IMR-90 (cell line): ENCODE measurements around the gene ASPHD2. TPM values are rescaled to one million over a fixed set of nuclear protein-coding genes. Genes with fewer than 3 reads are reported as not detected.

ENCODE experiments used
- ATAC-seq: fragments of 200-7000 bp; cut with Tn5 transposase; 2 replicates; pipeline ENCODE4 v1.9.1; 2020; ENCODE audit warnings: low read depth, mild to moderate bottlenecking, moderate library complexity
- BruUV-seq: library from RNA; stranded (reverse); fragments of 400-500 nt; replicated peaks from 2 replicates; lab custom pipeline; 2021; lab: Mats Ljungman, UMichigan
- CTCF ChIA-PET: fragments of 300-600 bp; formaldehyde crosslinking; extraction: SDS; loops from one replicate; lab custom pipeline; 2021; ENCODE audit warnings: antibody characterized with exemption; lab: Yijun Ruan, JAX
- POLR2A ChIA-PET: fragments of 300-600 bp; sonication (Branson Sonifier 250); formaldehyde crosslinking; loops from one replicate; lab custom pipeline; 2022; ENCODE audit warnings: antibody characterized with exemption; ENCODE audit not compliant: unreplicated experiment; lab: Charles Lee
- DNase-seq: peaks from one replicate; pipeline ENCODE4 v3.0.0; 2013
- H2AFZ ChIP-seq: replicated peaks from 2 replicates; pipeline ENCODE3; 2013; ENCODE audit warnings: low read length, mild to moderate bottlenecking; ENCODE audit not compliant: poor library complexity
- H2AK5ac ChIP-seq: 2 replicates; pipeline ENCODE4 v1.6.1; 2013; ENCODE audit warnings: low read depth, low read length, inconsistent platforms
- H2AK9ac ChIP-seq: replicated peaks from 2 replicates; pipeline ENCODE3; 2013; ENCODE audit warnings: mild to moderate bottlenecking, low read depth, low read length, moderate library complexity; ENCODE audit not compliant: poor library complexity
- H2BK120ac ChIP-seq: 2 replicates; pipeline ENCODE4 v1.6.1; 2013; ENCODE audit warnings: low read depth, low read length, inconsistent platforms
- H2BK15ac ChIP-seq: 3 replicates; pipeline ENCODE4 v1.6.1; 2013; ENCODE audit warnings: low read depth, low read length, inconsistent platforms
- H2BK20ac ChIP-seq: 2 replicates; pipeline ENCODE4 v1.6.1; 2013; ENCODE audit warnings: low read depth, mild to moderate bottlenecking, inconsistent platforms, low read length, moderate library complexity
- H2BK5ac ChIP-seq: 2 replicates; pipeline ENCODE4 v1.6.1; 2013; ENCODE audit warnings: mild to moderate bottlenecking, low read depth, low read length, inconsistent platforms; ENCODE audit not compliant: poor library complexity, severe bottlenecking
- H3K14ac ChIP-seq: replicated peaks from 2 replicates; pipeline ENCODE4 v1.6.1; 2013; ENCODE audit warnings: low read depth, low read length, inconsistent platforms
- H3K18ac ChIP-seq: 2 replicates; pipeline ENCODE4 v1.6.1; 2013; ENCODE audit warnings: low read depth, low read length, control low read depth
- H3K23ac ChIP-seq: 2 replicates; pipeline ENCODE4 v1.6.1; 2013; ENCODE audit warnings: low read depth, low read length, inconsistent platforms
- H3K27ac ChIP-seq: 2 replicates; pipeline ENCODE4 v1.5.1; 2013; ENCODE audit warnings: mild to moderate bottlenecking, control low read depth, low read length; ENCODE audit not compliant: insufficient read depth
- H3K27me3 ChIP-seq: 2 replicates; pipeline ENCODE4 v1.6.1; 2013; ENCODE audit warnings: low read length; ENCODE audit not compliant: control insufficient read depth, insufficient read depth
- H3K36me3 ChIP-seq: 2 replicates; pipeline ENCODE4 v1.6.1; 2013; ENCODE audit warnings: low read length, mixed read lengths; ENCODE audit not compliant: control insufficient read depth, insufficient read depth
- H3K4ac ChIP-seq: 2 replicates; pipeline ENCODE4 v1.6.1; 2013; ENCODE audit warnings: low read depth, low read length, inconsistent platforms
- H3K4me1 ChIP-seq: 2 replicates; pipeline ENCODE4 v1.6.1; 2013; ENCODE audit warnings: low read length, mixed read lengths; ENCODE audit not compliant: control insufficient read depth, insufficient read depth
- H3K4me2 ChIP-seq: 2 replicates; pipeline ENCODE4 v1.6.1; 2013; ENCODE audit warnings: low read depth, mild to moderate bottlenecking, control low read depth, low read length, moderate library complexity
- H3K4me3 ChIP-seq: 2 replicates; pipeline ENCODE4 v1.5.1; 2013; ENCODE audit warnings: low read depth, mild to moderate bottlenecking, control low read depth, low read length, moderate library complexity; ENCODE audit not compliant: insufficient read depth
- H3K56ac ChIP-seq: 2 replicates; pipeline ENCODE4 v1.6.1; 2013; ENCODE audit warnings: low read length, inconsistent platforms; ENCODE audit not compliant: insufficient read depth; ENCODE audit errors: extremely low read depth
- H3K79me1 ChIP-seq, 2 experiments: 2 replicates each; pipeline ENCODE4 v1.6.1; 2013; ENCODE audit warnings: low read length in 2 of 2, inconsistent platforms in 1 of 2, low read depth in 1 of 2
- H3K9ac ChIP-seq: 2 replicates; pipeline ENCODE4 v1.6.1; 2013; ENCODE audit warnings: low read depth, low read length, control low read depth
- H3K9me1 ChIP-seq: 2 replicates; pipeline ENCODE4 v1.6.1; 2013; ENCODE audit warnings: low read length, inconsistent platforms; ENCODE audit not compliant: insufficient read depth
- H3K9me3 ChIP-seq: 2 replicates; pipeline ENCODE4 v1.6.1; 2013; ENCODE audit warnings: low read length; ENCODE audit not compliant: control insufficient read depth, insufficient read depth
- H4K20me1 ChIP-seq: 2 replicates; pipeline ENCODE4 v1.6.1; 2013; ENCODE audit warnings: low read length, inconsistent platforms; ENCODE audit not compliant: insufficient read depth
- H4K5ac ChIP-seq: 2 replicates; pipeline ENCODE4 v1.6.1; 2013; ENCODE audit warnings: mild to moderate bottlenecking, low read depth, low read length, control low read depth
- H4K8ac ChIP-seq, 2 experiments: 2 replicates each; pipeline ENCODE4 v1.6.1; 2013; ENCODE audit warnings: low read depth in 2 of 2, low read length in 2 of 2, control low read depth in 1 of 2, inconsistent platforms in 1 of 2
- H4K91ac ChIP-seq: 2 replicates; pipeline ENCODE4 v1.6.1; 2013; ENCODE audit warnings: low read depth, low read length, inconsistent platforms; ENCODE audit not compliant: insufficient read depth
- BHLHE40 ChIP-seq: fragments of 150-350 bp; IDR thresholded peaks from 2 replicates; pipeline ENCODE4 v1.6.1; 2016; ENCODE audit warnings: mild to moderate bottlenecking, low read depth, low read length
- CEBPB ChIP-seq: IDR thresholded peaks from 2 replicates; pipeline ENCODE4 v1.6.1; 2012; ENCODE audit warnings: low read depth, low read length, improper control_type of control experiment
- ELK1 ChIP-seq: fragments of 150-350 bp; IDR thresholded peaks from 2 replicates; pipeline ENCODE4 v1.6.1; 2016; ENCODE audit warnings: low read depth, mild to moderate bottlenecking, low read length, moderate library complexity, borderline replicate concordance
- FOS ChIP-seq: fragments of 150-350 bp; IDR thresholded peaks from 2 replicates; pipeline ENCODE4 v1.6.1; 2016; ENCODE audit warnings: low read depth, low read length
- MAFK ChIP-seq: IDR thresholded peaks from 2 replicates; pipeline ENCODE4 v1.6.1; 2012; ENCODE audit warnings: low read depth, low read length, improper control_type of control experiment
- MXI1 ChIP-seq: IDR thresholded peaks from 2 replicates; pipeline ENCODE4 v1.6.1; 2012; ENCODE audit warnings: low read depth, mild to moderate bottlenecking, low read length, moderate library complexity, borderline replicate concordance
- POLR2A ChIP-seq: IDR thresholded peaks from 2 replicates; pipeline ENCODE4 v1.6.1; 2012; ENCODE audit warnings: mild to moderate bottlenecking, low read depth, low read length
- SMC3 ChIP-seq: fragments of 150-350 bp; IDR thresholded peaks from 2 replicates; pipeline ENCODE4 v1.6.1; 2016; ENCODE audit warnings: low read depth, mild to moderate bottlenecking, antibody characterized with exemption, low read length, moderate library complexity
- WGBS, 2 experiments: methylation state at CpG; one replicate each; pipeline versions ENCODE4 v1.1.5 to v1.1.7; 2013; ENCODE audit warnings: missing lambda C conversion rate in 2 of 2; ENCODE audit not compliant: insufficient read length in 1 of 2; ENCODE audit errors: extremely low coverage in 2 of 2; 5-methylcytosine and 5-hydroxymethylcytosine counted together
- dilution Hi-C: fragments of 300-500 bp; cut with HindIII; formaldehyde crosslinking; loops from one replicate; pipeline ENCODE4 v1.14.3; 2018; ENCODE audit warnings: low sequenced_read_pairs; ENCODE audit not compliant: unreplicated experiment
- in situ Hi-C: fragments of 300-500 bp; cut with MboI; formaldehyde crosslinking; loops from 3 replicates; pipeline ENCODE4 v1.14.3; 2019; ENCODE audit warnings: low sequenced_read_pairs, inconsistent platforms, mixed read lengths
- intact Hi-C: fragments of 100-400 bp; cut with micrococcal nuclease; formaldehyde crosslinking; loops from 2 replicates; pipeline ENCODE4 v1.10.0; 2022
- polyA plus RNA-seq, 3 experiments: library from polyadenylated mRNA; depleted of rRNA; stranded (reverse); fragments of >200 nt; gene quantifications; 2 replicates each; pipeline ENCODE4 v1.2.3, GENCODE V29; 2012; ENCODE audit warnings: low replicate concordance in 1 of 3
- total RNA-seq: library from RNA; depleted of rRNA; stranded (reverse); fragments of >200 nt; gene quantifications from 2 replicates; pipeline ENCODE4 v1.2.3, GENCODE V29; 2012

ASPHD2 gene
- total and polyA plus RNA-seq, 2 of the 4 experiments (the other 2 are of a cell fraction), result 1.3 to 1.4 TPM

- Histone ChIP-seq H2BK20ac (no peak overlapping the region), H4K91ac (no peak overlapping the region), H3K4me1 (no peaks in the 10 kb centered on the region), H2BK5ac (no peak overlapping the region), H3K79me1 (no peaks in the 10 kb centered on the region), H4K8ac (no peak overlapping the region), H3K9me1 (no peaks in the 10 kb centered on the region), H3K4me3 (no peak overlapping the region), H3K27ac (no peak overlapping the region), H3K4me2 (no peak overlapping the region), H3K9me3 (no peaks in the 10 kb centered on the region), H2BK120ac (no peak overlapping the region), H4K5ac (no peak overlapping the region), H3K14ac (no peak overlapping the region), H3K27me3 (peaks cover 6% of the 10 kb centered on the region), H2BK15ac (no peak overlapping the region), H3K4ac (no peak overlapping the region), H3K23ac (no peak overlapping the region), H3K18ac (no peak overlapping the region), H4K20me1 (no peaks in the 10 kb centered on the region), H3K36me3 (no peaks in the 10 kb centered on the region), H3K56ac (no peak overlapping the region), H2AK9ac (no peak overlapping the region), H2AFZ (no peak overlapping the region), H3K9ac (no peak overlapping the region), H2AK5ac (no peak overlapping the region)
- ChIA-PET POLR2A (interaction anchor here (0.6 kb wide), 1 partner anchor 93 kb away, joined by 8 read pairs; the partner anchor contains the start of genes HPS4 and SRRD), CTCF (no interaction called here)
- intact Hi-C loops, result no loop called here
- DNase-seq, result no peak
- in situ Hi-C loops, result no loop called here
- no CpG with 5 or more reads among the region's 1 CpG for WGBS, 2 experiments
- dilution Hi-C loops, result no loop called here
- TF ChIP-seq FOS, result no peak
- TF ChIP-seq MAFK, result no peak
- TF ChIP-seq ELK1, result no peak
- no peak for TF ChIP-seq CEBPB
- TF ChIP-seq BHLHE40, result no peak
- TF ChIP-seq MXI1, result no peak
- TF ChIP-seq SMC3, result no peak
- no peak for TF ChIP-seq POLR2A
- BruUV-seq, result no TSS peak
- no peak for ATAC-seq
These were observed 38.0 kb upstream of the ASPHD2 start for GRCh38 chr22:26391091-26391490.
